ENCODE results near the gene SMIM12. TPM values are rescaled to one million over a fixed set of nuclear protein-coding genes. Genes with fewer than 3 reads are reported as not detected.

SMIM12 gene
- total RNA-seq, 1 donor from 2014 or later = 34.0 TPM

GRCh38 chr1:34839526-34840305 is 19.8 kb downstream of the SMIM12 start:
- intact Hi-C loops (cut with DNase I) = no loop called here
- H3K9me3 ChIP-seq = no peaks in the 10 kb centered on the region

DNA sequence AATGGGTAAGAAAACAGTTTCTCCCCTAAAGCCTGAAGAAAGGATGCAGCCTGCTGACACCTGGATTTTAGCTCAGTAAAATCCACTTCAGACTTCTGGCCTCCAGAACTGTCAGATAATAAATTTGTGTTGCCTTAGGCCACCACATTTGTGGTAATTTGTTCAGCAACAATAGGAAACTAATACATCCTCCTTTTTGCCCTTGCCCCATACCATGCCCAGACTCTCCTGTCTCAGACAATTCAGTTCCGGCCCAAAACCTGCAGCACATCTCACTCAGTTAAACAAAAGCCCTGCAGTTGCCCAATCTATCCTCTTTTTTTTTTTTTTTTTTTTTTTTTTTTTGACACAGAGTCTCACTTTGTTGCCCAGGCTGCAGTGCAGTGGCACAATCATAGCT is 25.8 kb downstream of the SMIM12 start:
- no peak overlapping the region for H3K4me3 ChIP-seq
- H3K36me3 ChIP-seq = no peaks in the 10 kb centered on the region
- no peaks in the 10 kb centered on the region for H3K27me3 ChIP-seq (ENCODE audit: low read depth)
- DNase-seq (no peak), ATAC-seq (no peak)
- H3K4me1 ChIP-seq = peaks cover 9% of the 10 kb centered on the region
- no peaks in the 10 kb centered on the region for H3K9me3 ChIP-seq
- no peak overlapping the region for H3K27ac ChIP-seq
- intact Hi-C loops (cut with DNase I) = no loop called here
- TF ChIP-seq, protein P1, sequence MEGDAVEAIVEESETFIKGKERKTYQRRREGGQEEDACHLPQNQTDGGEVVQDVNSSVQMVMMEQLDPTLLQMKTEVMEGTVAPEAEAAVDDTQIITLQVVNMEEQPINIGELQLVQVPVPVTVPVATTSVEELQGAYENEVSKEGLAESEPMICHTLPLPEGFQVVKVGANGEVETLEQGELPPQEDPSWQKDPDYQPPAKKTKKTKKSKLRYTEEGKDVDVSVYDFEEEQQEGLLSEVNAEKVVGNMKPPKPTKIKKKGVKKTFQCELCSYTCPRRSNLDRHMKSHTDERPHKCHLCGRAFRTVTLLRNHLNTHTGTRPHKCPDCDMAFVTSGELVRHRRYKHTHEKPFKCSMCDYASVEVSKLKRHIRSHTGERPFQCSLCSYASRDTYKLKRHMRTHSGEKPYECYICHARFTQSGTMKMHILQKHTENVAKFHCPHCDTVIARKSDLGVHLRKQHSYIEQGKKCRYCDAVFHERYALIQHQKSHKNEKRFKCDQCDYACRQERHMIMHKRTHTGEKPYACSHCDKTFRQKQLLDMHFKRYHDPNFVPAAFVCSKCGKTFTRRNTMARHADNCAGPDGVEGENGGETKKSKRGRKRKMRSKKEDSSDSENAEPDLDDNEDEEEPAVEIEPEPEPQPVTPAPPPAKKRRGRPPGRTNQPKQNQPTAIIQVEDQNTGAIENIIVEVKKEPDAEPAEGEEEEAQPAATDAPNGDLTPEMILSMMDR (IDR thresholded peaks at IDR 0.05) = no peak

More at GRCh38 chr1:34839526-34840305, 19.8 kb downstream of the SMIM12 start:
- TF ChIP-seq, protein P1 (IDR thresholded peaks at IDR 0.05) = no peak
- Histone ChIP-seq H3K4me3 (no peak overlapping the region), H3K27ac (peak overlapping the region; percentile 34), H3K36me3 (no peaks in the 10 kb centered on the region), H3K27me3 (ENCODE audit: low read depth) (no peaks in the 10 kb centered on the region), H3K4me1 (peaks cover 21% of the 10 kb centered on the region)
- DNase-seq = no peak
- no peak for ATAC-seq

DNA sequence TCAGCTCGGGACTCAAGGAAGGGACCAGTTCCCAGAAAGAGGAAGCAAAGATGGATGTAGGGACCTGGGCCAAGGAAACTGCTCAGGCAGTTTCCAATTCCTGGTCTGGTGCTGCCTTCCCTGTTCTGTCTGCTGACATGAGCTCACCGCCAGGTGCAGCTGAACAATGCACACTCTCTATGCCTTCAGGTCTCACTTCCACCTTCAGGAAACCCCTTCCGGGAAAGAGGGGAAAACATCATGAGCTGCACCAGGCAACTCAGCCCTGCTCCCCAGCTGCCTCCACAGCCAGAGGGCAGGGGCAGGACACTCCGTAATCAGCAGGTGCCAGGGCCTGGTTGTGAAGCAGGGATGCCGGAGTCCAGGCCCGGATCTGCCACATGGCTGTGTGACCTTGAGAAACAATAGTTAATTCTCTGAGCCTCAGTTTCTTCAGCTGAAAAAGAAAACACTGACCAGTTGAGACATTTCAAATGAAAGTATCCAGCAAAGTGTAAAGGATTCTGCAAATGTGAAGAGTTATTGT is 27.8 kb downstream of the SMIM12 start:
- ATAC-seq = no peak
- intact Hi-C loops (cut with DNase I) = no loop called here
- no peak for DNase-seq
- TF ChIP-seq, protein P1 (IDR thresholded peaks at IDR 0.05) = no peak
- no peaks in the 10 kb centered on the region for H3K27me3 ChIP-seq (ENCODE audit: low read depth)
- H3K4me1 ChIP-seq = peaks cover 9% of the 10 kb centered on the region
- H3K27ac ChIP-seq = no peak overlapping the region
- H3K4me3 ChIP-seq = no peak overlapping the region
- H3K36me3 ChIP-seq = no peaks in the 10 kb centered on the region
- H3K9me3 ChIP-seq = no peaks in the 10 kb centered on the region

DNA sequence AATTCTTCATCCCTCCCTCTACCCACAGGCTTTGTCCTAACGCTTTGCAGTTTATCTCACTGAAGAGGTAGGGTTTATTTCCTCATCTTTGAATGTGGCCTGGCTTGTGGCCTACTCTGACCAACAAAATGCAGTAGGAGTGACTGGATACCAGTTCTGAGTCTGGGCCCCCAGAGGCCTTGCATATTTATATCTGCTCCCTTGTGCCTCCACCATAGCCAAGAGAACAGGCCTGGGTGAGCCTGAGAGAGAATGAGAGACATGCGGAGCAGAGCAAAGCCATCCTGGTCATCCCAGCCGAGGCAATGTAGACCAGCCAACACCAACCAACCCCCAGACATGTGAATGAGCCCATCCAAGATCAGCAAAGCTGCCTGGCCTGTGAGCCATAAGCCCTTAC is 30.3 kb downstream of the SMIM12 start:
- no peaks in the 10 kb centered on the region for H3K27me3 ChIP-seq (ENCODE audit: low read depth)
- H3K4me1 ChIP-seq = peaks cover 16% of the 10 kb centered on the region
- no peak overlapping the region for H3K27ac ChIP-seq
- no peak for DNase-seq
- intact Hi-C loops (cut with DNase I) = no loop called here
- no peak overlapping the region for H3K4me3 ChIP-seq
- H3K36me3 ChIP-seq = no peaks in the 10 kb centered on the region
- ATAC-seq = no peak
- H3K9me3 ChIP-seq = no peaks in the 10 kb centered on the region
- TF ChIP-seq, protein P1 (IDR thresholded peaks at IDR 0.05) = no peak

GRCh38 chr1:34828611-34829010 is 30.9 kb downstream of the SMIM12 start:
- ATAC-seq (no peak), DNase-seq (no peak)
- TF ChIP-seq, protein P1 (IDR thresholded peaks at IDR 0.05) = no peak
- Histone ChIP-seq H3K9me3 (no peaks in the 10 kb centered on the region), H3K4me1 (peaks cover 16% of the 10 kb centered on the region), H3K36me3 (no peaks in the 10 kb centered on the region), H3K4me3 (no peak overlapping the region), H3K27ac (no peak overlapping the region), H3K27me3 (ENCODE audit: low read depth) (no peaks in the 10 kb centered on the region)
- intact Hi-C loops (cut with DNase I) = no loop called here
